ENCODE measurements around the gene BTBD10.

BTBD10 gene

GRCh38 chr11:13462901-13463778, at the start of gene BTBD10:
BTBD10 (minus strand) TSS chr11:13463222; CDS start chr11:13445124, 18,098 bp downstream.
- DNase-seq (ENCODE audit: low spot score): peak; percentile 91

- DNase-seq (ENCODE audit: low spot score): no peak
Measured at GRCh38 chr11:13503393-13503792, 40.4 kb upstream of the BTBD10 start.

- DNase-seq (ENCODE audit: low spot score): no peak
Measured at GRCh38 chr11:13502492-13502891, 39.5 kb upstream of the BTBD10 start.

- DNase-seq (ENCODE audit: low spot score): no peak
Measured at GRCh38 chr11:13495929-13496328, 32.9 kb upstream of the BTBD10 start, which contains the start of gene PTH. PTH (minus strand) TSS chr11:13495997; CDS start chr11:13492855, 3,142 bp downstream.

DNA sequence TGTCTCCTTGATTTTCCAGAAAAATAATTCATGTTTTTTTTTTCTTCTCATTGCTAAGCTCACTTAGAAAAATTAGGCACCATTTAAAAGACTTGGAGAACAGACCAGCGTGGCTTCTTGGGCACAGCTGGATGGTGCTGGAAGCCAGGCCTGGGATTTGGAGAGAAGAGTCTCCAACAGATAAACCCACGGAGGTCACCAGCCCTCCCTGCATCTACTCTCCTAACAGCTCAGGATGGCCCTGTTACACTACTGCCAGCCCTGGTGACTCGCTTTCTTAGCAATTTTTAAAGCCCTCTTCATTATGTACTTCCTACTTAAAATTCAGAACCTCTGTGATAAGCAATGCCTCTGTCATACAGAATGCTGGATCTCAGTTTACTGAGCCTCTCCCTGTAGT, 31.0 kb upstream of the BTBD10 start:
- DNase-seq (ENCODE audit: low spot score): no peak

DNA sequence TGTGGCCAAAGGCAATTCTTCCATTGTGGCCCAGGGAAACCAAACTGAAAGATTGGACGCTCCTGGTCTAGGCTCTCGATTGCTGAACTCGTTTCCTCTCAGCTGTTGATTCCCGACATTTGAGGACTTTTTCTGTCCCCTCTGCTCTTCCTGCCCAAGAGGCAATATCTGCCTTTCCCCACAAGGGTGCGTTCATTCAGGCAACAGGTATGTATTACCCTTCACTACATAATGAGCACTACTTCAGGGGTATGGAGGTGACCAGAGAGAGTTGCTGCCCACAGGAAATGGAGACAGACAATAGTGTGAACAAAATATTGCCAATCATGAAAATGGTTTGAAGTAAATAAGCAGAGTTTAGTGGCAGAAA, 24.6 kb upstream of the BTBD10 start:
- peak; percentile 18 for DNase-seq (ENCODE audit: low spot score)

GRCh38 chr11:13486926-13487660, 24.1 kb upstream of the BTBD10 start:
- DNase-seq (ENCODE audit: low spot score): peak; percentile 12

GRCh38 chr11:13480198-13480597, 17.2 kb upstream of the BTBD10 start:
- DNase-seq (ENCODE audit: low spot score): no peak

- DNase-seq (ENCODE audit: low spot score): no peak
Measured at GRCh38 chr11:13479688-13480087, 16.7 kb upstream of the BTBD10 start.

DNA sequence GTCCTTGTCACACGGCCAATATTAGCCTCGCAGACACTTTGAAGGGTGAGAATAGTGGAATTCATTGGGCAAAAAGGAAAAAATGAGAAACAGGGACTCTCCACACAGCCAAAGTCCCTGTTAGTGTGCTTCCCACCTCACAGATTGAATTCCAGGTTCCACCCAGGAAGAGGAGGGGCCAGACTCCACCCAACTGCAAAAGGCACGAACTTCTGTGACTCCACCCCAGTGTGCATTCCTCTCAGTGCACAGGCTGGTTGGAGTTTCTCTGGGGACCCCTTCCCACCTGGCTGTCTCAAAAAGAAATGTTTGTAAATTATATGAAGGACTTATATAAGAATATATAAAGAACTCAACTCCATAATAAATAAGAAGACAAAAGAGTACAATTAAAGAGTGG, 12.1 kb upstream of the BTBD10 start:
- no peak for DNase-seq (ENCODE audit: low spot score)

GRCh38 chr11:13473013-13473722, 10.1 kb upstream of the BTBD10 start:
- DNase-seq (ENCODE audit: low spot score): no peak

- no peak for DNase-seq (ENCODE audit: low spot score)
Measured at GRCh38 chr11:13468750-13469149, 5.7 kb upstream of the BTBD10 start.

DNA sequence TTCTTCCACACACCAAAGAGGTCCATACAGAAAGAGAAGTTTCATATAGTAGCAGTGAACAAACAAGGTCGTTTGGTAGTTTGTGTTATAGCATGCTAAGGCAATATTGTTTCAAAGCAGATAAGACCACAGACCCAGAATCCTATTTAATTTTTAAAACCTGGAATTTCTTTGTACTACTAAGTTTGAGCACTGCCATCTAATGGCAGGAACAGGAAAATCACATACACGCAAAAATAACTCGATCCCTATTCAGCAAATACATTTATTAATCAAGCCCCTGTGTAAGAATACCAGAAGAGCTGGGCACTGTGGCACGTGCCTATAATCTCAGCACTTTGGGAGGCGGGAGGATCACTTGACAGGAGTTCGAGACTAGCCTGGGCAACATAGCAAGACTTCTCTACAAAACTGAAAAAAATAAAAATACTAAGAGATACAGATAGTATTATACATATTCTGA, 2.9 kb upstream of the BTBD10 start:
- peak; percentile 33 for DNase-seq (ENCODE audit: low spot score)

DNA sequence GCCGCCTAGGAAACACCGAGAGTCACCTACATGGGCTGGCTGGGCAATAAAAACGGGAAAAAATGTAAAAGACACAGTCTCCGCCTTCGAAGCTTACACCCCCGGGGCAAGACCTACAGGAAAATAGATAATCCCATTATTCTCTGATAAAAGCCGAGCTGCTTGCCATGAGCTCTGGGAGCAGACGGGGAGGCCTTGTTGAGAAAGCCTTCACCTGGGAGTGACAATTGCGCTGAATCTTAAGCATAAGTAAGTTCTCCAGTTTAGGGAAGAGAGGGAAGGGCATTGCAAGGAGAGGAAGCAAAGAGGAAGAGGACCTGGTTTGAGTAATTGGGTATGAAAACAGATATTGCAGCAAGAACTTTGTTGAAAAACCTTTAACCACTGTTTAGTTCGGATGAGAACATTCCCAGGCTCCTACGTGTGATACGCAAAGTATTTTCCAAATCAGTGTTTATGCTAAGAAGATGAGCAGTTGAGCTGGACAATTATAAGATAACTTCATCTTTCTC, 813 bp upstream of the BTBD10 start:
- no peak for DNase-seq (ENCODE audit: low spot score)

DNA sequence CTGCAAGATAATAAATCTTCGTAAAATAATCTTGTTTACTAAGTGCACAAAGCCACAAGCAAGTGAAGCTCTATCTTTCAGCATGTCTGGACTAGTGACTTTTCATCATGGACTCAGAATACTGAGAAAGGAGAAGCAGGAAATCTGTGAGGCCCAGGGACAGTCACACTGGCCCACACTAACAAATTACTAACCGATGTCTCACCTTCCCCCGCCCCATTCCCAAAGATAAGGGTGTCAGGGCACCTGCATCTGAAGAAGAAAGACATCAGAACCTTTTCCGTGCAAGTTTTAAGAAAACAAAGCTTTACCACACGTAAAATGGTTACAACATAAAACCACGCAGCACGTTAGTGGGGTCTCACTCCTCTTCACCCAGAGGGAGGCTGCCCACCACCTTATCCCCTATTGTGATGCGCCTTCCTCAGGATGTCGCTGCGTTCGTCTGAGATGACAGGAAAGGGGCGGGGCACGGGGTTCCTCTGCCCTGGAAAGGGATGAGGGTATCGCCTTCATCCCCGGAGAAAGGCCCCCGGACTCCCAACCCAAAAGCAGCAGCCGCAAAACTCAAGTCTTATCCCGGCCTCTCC, 616 bp downstream of the BTBD10 start:
- DNase-seq (ENCODE audit: low spot score): peak; percentile 45

DNA sequence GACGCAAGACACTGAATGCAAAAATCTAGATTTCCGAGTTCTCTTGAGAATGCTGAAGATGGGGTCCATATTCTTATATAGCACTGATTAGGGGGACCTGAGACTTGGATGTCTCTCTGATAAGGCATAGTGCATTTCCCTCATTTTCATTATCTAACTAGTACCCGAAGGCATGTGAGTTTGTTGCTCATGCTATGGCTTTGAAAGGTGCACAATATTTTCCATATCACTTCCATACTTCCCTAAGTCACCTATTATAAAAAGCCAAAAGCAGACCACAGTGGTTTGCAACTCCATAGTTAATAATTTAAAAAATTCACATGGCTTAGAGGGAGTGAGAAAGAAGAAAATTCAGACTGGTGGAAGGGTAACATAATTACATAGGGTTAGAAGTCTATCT, 1.7 kb downstream of the BTBD10 start:
- no peak for DNase-seq (ENCODE audit: low spot score)

DNA sequence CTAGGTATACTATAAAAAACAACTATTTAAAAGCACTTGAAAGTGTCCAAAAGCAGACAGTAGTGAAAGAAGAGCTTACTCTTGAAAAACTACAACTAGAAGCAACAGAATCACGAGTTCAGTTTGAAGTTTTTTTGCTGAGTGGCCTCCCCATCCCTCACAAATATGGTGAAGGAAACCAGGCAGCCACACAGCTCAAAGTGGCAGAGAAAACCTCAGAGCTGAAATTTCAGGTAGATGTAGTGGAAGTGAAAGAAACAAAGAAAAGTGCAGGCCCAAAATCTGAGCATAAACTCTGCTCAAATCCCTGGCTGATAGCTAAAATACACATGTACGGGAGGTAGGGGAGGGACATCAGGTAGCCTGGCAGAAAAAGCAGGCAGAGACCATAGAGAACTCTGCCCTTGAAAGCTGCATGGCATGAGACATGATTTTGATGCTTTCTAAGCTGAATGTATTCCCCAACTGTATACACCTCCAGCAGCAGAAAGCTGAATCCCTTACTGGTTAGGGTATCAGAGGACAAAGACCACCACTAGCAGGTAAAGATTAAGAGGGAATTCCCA, 12.1 kb downstream of the BTBD10 start:
- no peak for DNase-seq (ENCODE audit: low spot score)

DNA sequence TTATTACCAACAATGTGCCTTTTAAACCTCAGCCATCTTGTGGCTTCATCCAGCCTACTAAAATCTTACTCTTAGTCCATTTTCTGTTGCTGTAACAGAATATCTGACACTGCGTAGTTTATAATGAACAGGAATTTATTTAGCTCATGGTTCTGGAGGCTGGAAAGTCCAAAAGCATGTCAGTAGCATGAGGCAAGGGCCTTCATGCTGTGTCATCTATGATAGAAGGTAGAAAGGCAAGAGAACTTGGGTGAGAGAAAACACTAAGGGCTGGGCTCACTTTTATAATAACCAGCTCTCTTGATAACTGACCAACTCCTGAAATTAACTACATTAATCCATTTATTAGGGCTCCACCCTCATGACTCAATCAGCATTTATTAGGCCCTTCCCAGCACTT, 13.5 kb downstream of the BTBD10 start:
- DNase-seq (ENCODE audit: low spot score): no peak

- no peak for DNase-seq (ENCODE audit: low spot score)
Measured at GRCh38 chr11:13448876-13449275, 14.1 kb downstream of the BTBD10 start.

- no peak for DNase-seq (ENCODE audit: low spot score)
Measured at GRCh38 chr11:13446444-13446843, 16.6 kb downstream of the BTBD10 start.

- DNase-seq (ENCODE audit: low spot score): no peak
Measured at GRCh38 chr11:13445588-13445987, 17.4 kb downstream of the BTBD10 start.
